H1 (cell line): ENCODE results near the gene AK5. TPM values are rescaled to one million over a fixed set of nuclear protein-coding genes. Genes with fewer than 3 reads are reported as not detected.

Experiments used
- CTCF ChIA-PET: fragments of 300-600 bp; sonication (Branson Sonifier 250); formaldehyde crosslinking; loops from one replicate; lab custom pipeline; 2021; ENCODE audit not compliant: partially characterized antibody; lab: Charles Lee
- POLR2A ChIA-PET: fragments of 300-600 bp; sonication (Branson Sonifier 250); formaldehyde crosslinking; loops from one replicate; lab custom pipeline; 2021; ENCODE audit warnings: inconsistent platforms; ENCODE audit not compliant: partially characterized antibody; lab: Charles Lee
- DNase-seq, 2 experiments: peaks; one replicate each; pipeline versions ENCODE4 v3.0.0 to v3.0.0-alpha.2; 2010 to 2022; ENCODE audit warnings: low spot score in 2 of 2, low read depth in 1 of 2, mixed read lengths in 1 of 2
- FAIRE-seq: peaks from 2 replicates; lab custom pipeline; 2011; peaks lifted over from hg19 to GRCh38; lab: Jason Lieb, UNC
- H2AFZ ChIP-seq: 2 replicates; pipeline ENCODE4 v1.8.1; 2012; ENCODE audit warnings: low read length, inconsistent platforms
- H2AK5ac ChIP-seq: 2 replicates; pipeline ENCODE4 v1.6.1; 2013; ENCODE audit warnings: low read depth, low read length
- H2BK120ac ChIP-seq: replicated peaks from 2 replicates; pipeline ENCODE3; 2013; ENCODE audit warnings: low read depth, low read length, inconsistent platforms
- H2BK12ac ChIP-seq: 2 replicates; pipeline ENCODE4 v1.6.1; 2013; ENCODE audit warnings: low read depth, low read length
- H2BK15ac ChIP-seq: 2 replicates; pipeline ENCODE4 v1.6.1; 2013; ENCODE audit warnings: low read length
- H2BK20ac ChIP-seq: 2 replicates; pipeline ENCODE4 v1.6.1; 2013; ENCODE audit warnings: low read length
- H2BK5ac ChIP-seq: 2 replicates; pipeline ENCODE4 v1.6.1; 2013; ENCODE audit warnings: low read depth, low read length
- H3K14ac ChIP-seq: 2 replicates; pipeline ENCODE4 v1.6.1; 2013; ENCODE audit warnings: inconsistent platforms; ENCODE audit not compliant: insufficient read length
- H3K18ac ChIP-seq: 2 replicates; pipeline ENCODE4 v1.6.1; 2013; ENCODE audit warnings: low read length; ENCODE audit errors: extremely low read depth
- H3K23ac ChIP-seq: 2 replicates; pipeline ENCODE4 v1.6.1; 2013; ENCODE audit warnings: inconsistent platforms; ENCODE audit not compliant: insufficient read length
- H3K23me2 ChIP-seq: 2 replicates; pipeline ENCODE4 v1.6.1; 2013; ENCODE audit warnings: low read depth, low read length
- H3K27ac ChIP-seq: 2 replicates; pipeline ENCODE4 v1.6.1; 2011; ENCODE audit warnings: low read depth, low read length, inconsistent platforms
- H3K27me3 ChIP-seq, 4 experiments: replicated peaks in 1 of 4; 1 replicate in 1 of 4; 2 replicates in 3 of 4; pipeline versions ENCODE4 v1.6.1 to v1.8.1; 2011 to 2013; ENCODE audit warnings: low read length in 3 of 4, mild to moderate bottlenecking in 3 of 4, inconsistent platforms in 2 of 4, mixed read lengths in 2 of 4, moderate library complexity in 1 of 4; ENCODE audit not compliant: control insufficient read depth in 3 of 4, insufficient read depth in 3 of 4; ENCODE audit errors: extremely low read depth in 1 of 4
- H3K36me3 ChIP-seq, 4 experiments: 2 replicates each; pipeline versions ENCODE4 v1.6.1 to v1.8.1; 2011 to 2013; ENCODE audit warnings: mild to moderate bottlenecking in 4 of 4, low read length in 3 of 4, moderate library complexity in 2 of 4, control low read depth in 1 of 4, inconsistent platforms in 1 of 4; ENCODE audit not compliant: insufficient read depth in 4 of 4, control insufficient read depth in 2 of 4
- H3K4ac ChIP-seq: replicated peaks from 2 replicates; pipeline ENCODE3; 2013; ENCODE audit warnings: low read length, low read depth, mixed read lengths, inconsistent platforms; ENCODE audit not compliant: insufficient read length
- H3K4me1 ChIP-seq, 4 experiments: replicated peaks in 1 of 4; 1 replicate in 1 of 4; 2 replicates in 3 of 4; pipeline versions ENCODE4 v1.6.1 to v1.8.1; 2011 to 2013; ENCODE audit warnings: low read length in 3 of 4, inconsistent platforms in 2 of 4, mixed read lengths in 1 of 4; ENCODE audit not compliant: insufficient read depth in 4 of 4, control insufficient read depth in 3 of 4
- H3K4me2 ChIP-seq, 2 experiments: 2 replicates each; pipeline versions ENCODE4 v1.6.1 to v1.8.1; 2011 to 2013; ENCODE audit warnings: low read depth in 2 of 2, low read length in 2 of 2, control low read depth in 1 of 2, inconsistent platforms in 1 of 2, mild to moderate bottlenecking in 1 of 2; ENCODE audit not compliant: insufficient read depth in 1 of 2
- H3K4me3 ChIP-seq, 4 experiments: fragments of 200-600, 300-600 bp in 1 of 4; sonication (generic), shearing (Covaris generic), sonication (Bioruptor Twin) in 1 of 4; 2 replicates each; pipeline versions ENCODE4 v1.5.1 to v1.8.1; 2011 to 2016; ENCODE audit warnings: low read length in 4 of 4, low read depth in 3 of 4, control low read depth in 2 of 4, inconsistent platforms in 2 of 4, mild to moderate bottlenecking in 2 of 4, mixed read lengths in 1 of 4, moderate library complexity in 1 of 4; ENCODE audit not compliant: insufficient read depth in 2 of 4; ENCODE audit errors: extremely low read depth in 1 of 4
- H3K56ac ChIP-seq: replicated peaks from 2 replicates; pipeline ENCODE3; 2013; ENCODE audit warnings: low read depth, mild to moderate bottlenecking, mixed read lengths, low read length, inconsistent platforms; ENCODE audit not compliant: insufficient read length
- H3K79me1 ChIP-seq: 2 replicates; pipeline ENCODE4 v1.6.1; 2013; ENCODE audit warnings: low read depth, low read length, control low read depth
- H3K79me2 ChIP-seq, 2 experiments: 2 replicates each; pipeline versions ENCODE4 v1.6.1 to v1.8.1; 2012 to 2013; ENCODE audit warnings: low read length in 2 of 2, mild to moderate bottlenecking in 2 of 2, inconsistent platforms in 1 of 2; ENCODE audit not compliant: insufficient read depth in 2 of 2, control insufficient read depth in 1 of 2
- H3K9ac ChIP-seq, 4 experiments: replicated peaks in 1 of 4; 1 replicate in 1 of 4; 2 replicates in 3 of 4; pipeline versions ENCODE4 v1.6.1 to v1.8.1; 2011 to 2013; ENCODE audit warnings: low read depth in 3 of 4, low read length in 3 of 4, control low read depth in 2 of 4, mild to moderate bottlenecking in 2 of 4, moderate library complexity in 2 of 4, inconsistent platforms in 1 of 4; ENCODE audit errors: extremely low read depth in 1 of 4
- H3K9me3 ChIP-seq, 2 experiments: 2 replicates each; pipeline versions ENCODE4 v1.6.1 to v1.8.1; 2012 to 2013; ENCODE audit warnings: mild to moderate bottlenecking in 2 of 2, moderate library complexity in 2 of 2, control low read depth in 1 of 2, inconsistent platforms in 1 of 2, low read depth in 1 of 2, low read length in 1 of 2, mixed read lengths in 1 of 2; ENCODE audit not compliant: insufficient read depth in 2 of 2
- H4K20me1 ChIP-seq, 2 experiments: replicated peaks in 1 of 2; 2 replicates each; pipeline versions ENCODE3 to v1.8.1; 2011 to 2013; ENCODE audit warnings: inconsistent platforms in 2 of 2, low read length in 2 of 2, mild to moderate bottlenecking in 1 of 2; ENCODE audit not compliant: insufficient read depth in 2 of 2, control insufficient read depth in 1 of 2
- H4K5ac ChIP-seq: 2 replicates; pipeline ENCODE4 v1.6.1; 2013; ENCODE audit warnings: low read length, low read depth, mixed read lengths, inconsistent platforms; ENCODE audit not compliant: insufficient read length
- H4K8ac ChIP-seq: 2 replicates; pipeline ENCODE4 v1.8.0; 2013; ENCODE audit warnings: mild to moderate bottlenecking, moderate library complexity, low read length, inconsistent platforms; ENCODE audit not compliant: insufficient read depth; ENCODE audit errors: extremely low read depth
- H4K91ac ChIP-seq: replicated peaks from 2 replicates; pipeline ENCODE3; 2013; ENCODE audit warnings: low read length, mixed read lengths, inconsistent platforms; ENCODE audit not compliant: insufficient read length
- BCL11A ChIP-seq, 2 experiments: IDR thresholded peaks; one replicate each; pipeline ENCODE4 v1.6.1; 2011; ENCODE audit warnings: low read depth in 2 of 2, low read length in 2 of 2, mild to moderate bottlenecking in 2 of 2
- BRCA1 ChIP-seq: IDR thresholded peaks from 2 replicates; pipeline ENCODE4 v1.6.1; 2012; ENCODE audit warnings: low read depth, low read length, improper control_type of control experiment
- CHD1 ChIP-seq: IDR thresholded peaks from 2 replicates; pipeline ENCODE4 v1.6.1; 2012; ENCODE audit warnings: low read depth, low read length, improper control_type of control experiment
- EZH2 ChIP-seq: fragments of 200-600 bp; sonication (generic); IDR thresholded peaks from 2 replicates; pipeline ENCODE4 v1.7.1; 2012; ENCODE audit warnings: low read depth, mild to moderate bottlenecking, moderate library complexity, low read length, inconsistent platforms; ENCODE audit not compliant: severe bottlenecking
- GTF2F1 ChIP-seq: IDR thresholded peaks from 2 replicates; pipeline ENCODE4 v1.6.1; 2012; ENCODE audit warnings: low read depth, low read length, improper control_type of control experiment, borderline replicate concordance
- HDAC2 ChIP-seq, 2 experiments: fragments of 300-600 bp in 1 of 2; sonication (generic) in 1 of 2; IDR thresholded peaks; 2 replicates each; pipeline ENCODE4 v1.6.1; 2011 to 2012; ENCODE audit warnings: low read depth in 2 of 2, low read length in 2 of 2, mild to moderate bottlenecking in 2 of 2, moderate library complexity in 2 of 2, borderline replicate concordance in 1 of 2, inconsistent platforms in 1 of 2
- JUN ChIP-seq: IDR thresholded peaks from 2 replicates; pipeline ENCODE4 v1.6.1; 2011; ENCODE audit warnings: low read depth, mild to moderate bottlenecking, improper control_type of control experiment, low read length
- KDM4A ChIP-seq: IDR thresholded peaks from one replicate; pipeline ENCODE4 v1.7.1; 2012; ENCODE audit warnings: low read depth, mild to moderate bottlenecking, moderate library complexity, low read length, inconsistent platforms; ENCODE audit not compliant: severe bottlenecking
- POLR2A ChIP-seq, 2 experiments: IDR thresholded peaks; 1 replicate in 1 of 2; 2 replicates in 1 of 2; pipeline ENCODE4 v1.6.1; 2011; ENCODE audit warnings: low read depth in 2 of 2, low read length in 2 of 2, mild to moderate bottlenecking in 2 of 2; ENCODE audit errors: control extremely low read depth in 1 of 2
- SIX5 ChIP-seq: IDR thresholded peaks from 2 replicates; pipeline ENCODE4 v1.6.1; 2011; ENCODE audit warnings: mild to moderate bottlenecking, low read depth, low read length
- SP4 ChIP-seq: IDR thresholded peaks from 2 replicates; pipeline ENCODE4 v1.6.1; 2012; ENCODE audit warnings: low read length, inconsistent platforms
- YY1 ChIP-seq: IDR thresholded peaks from 2 replicates; pipeline ENCODE4 v1.6.1; 2011; ENCODE audit warnings: low read depth, mild to moderate bottlenecking, low read length
- WGBS, 2 experiments: shearing (Covaris generic) in 1 of 2; methylation state at CpG; one replicate each; pipeline versions ENCODE4 v1.1.6 to v1.1.7; 2013 to 2015; ENCODE audit warnings: low lambda C conversion rate in 2 of 2, mixed read lengths in 2 of 2, inconsistent platforms in 1 of 2, low coverage in 1 of 2, missing lambda C conversion rate in 1 of 2; ENCODE audit not compliant: insufficient replicate concordance in 2 of 2, insufficient coverage in 1 of 2, insufficient read length in 1 of 2; ENCODE audit errors: extremely low coverage in 1 of 2, missing lambda C conversion rate in 1 of 2; 5-methylcytosine and 5-hydroxymethylcytosine counted together
- polyA plus RNA-seq, 7 experiments: library from polyadenylated mRNA; depleted of rRNA in 3 of 7; stranded (reverse) in 5 of 7; unstranded in 2 of 7; fragments of >200 nt in 5 of 7; fragments of 200-250 nt in 2 of 7; gene quantifications; 1 replicate in 5 of 7; 2 replicates in 1 of 7; 4 replicates in 1 of 7; pipeline versions ENCODE4 v1.2.1 to v1.2.3, GENCODE V29; 2011 to 2013; ENCODE audit warnings: missing spikeins in 2 of 7, mixed read lengths in 2 of 7
- total RNA-seq: library from RNA; stranded (reverse); fragmentation: NEBNext Ultra II Directional; extraction: Animal tissue kit (Norgen Biotek cat#: 25700); gene quantifications from 2 replicates; pipeline ENCODE4 v1.2.1, GENCODE V29; 2021

AK5 gene
- total and polyA plus RNA-seq, 2 of the 8 experiments (the other 6 are each of a cell fraction or from before 2014, with no cell fraction given) = 2.0 to 7.1 TPM

DNA sequence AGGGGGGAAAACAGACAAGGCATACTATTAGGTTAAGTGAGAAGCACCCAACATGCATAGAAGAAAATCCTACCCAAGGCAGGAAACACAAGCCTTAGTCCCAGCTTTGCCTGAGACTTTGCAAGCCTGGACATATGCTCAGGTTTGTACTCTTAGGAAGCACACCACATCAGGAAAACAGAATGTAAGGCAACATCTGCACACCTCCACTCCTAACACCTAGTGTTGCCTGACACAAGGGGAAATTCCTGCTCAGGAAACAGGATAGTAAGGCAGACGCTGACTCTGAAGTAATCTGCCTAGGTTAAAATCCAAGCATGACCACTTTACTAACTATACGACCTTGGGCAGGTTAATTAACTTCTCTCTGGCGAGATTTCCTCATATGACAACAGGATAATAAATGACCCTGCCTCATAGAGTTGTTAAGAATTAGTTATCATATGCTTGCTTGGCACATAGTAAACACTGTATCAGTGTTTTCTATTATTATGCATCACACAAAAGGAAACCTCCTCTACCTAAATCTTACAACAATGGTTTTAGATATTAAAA, 280.9 kb downstream of the AK5 start:
- CTCF ChIA-PET = no interaction called here
- TF ChIP-seq SP4 = no peak
- TF ChIP-seq EZH2 = no peak
- no peak for TF ChIP-seq SIX5
- no peak for TF ChIP-seq BRCA1
- TF ChIP-seq POLR2A (IDR thresholded peaks at IDR 0.05; ENCODE audit: control extremely low read depth in 1 of 2, low read depth in 2 of 2, low read length in 2 of 2) = no peak
- no peak for TF ChIP-seq YY1
- no peak for TF ChIP-seq GTF2F1
- no peak for TF ChIP-seq BCL11A (IDR thresholded peaks at IDR 0.05; ENCODE audit: low read depth in 2 of 2, low read length in 2 of 2)
- no peak for TF ChIP-seq HDAC2 (IDR thresholded peaks at IDR 0.05; ENCODE audit: borderline replicate concordance in 1 of 2, low read depth in 2 of 2, low read length in 2 of 2)
- no peak for TF ChIP-seq JUN
- no peak for TF ChIP-seq CHD1
- no peak for TF ChIP-seq KDM4A

More for the DNA sequence above, 280.9 kb downstream of the AK5 start:
- H2BK120ac ChIP-seq = no peak overlapping the region
- H4K5ac ChIP-seq = no peak overlapping the region
- H3K23ac ChIP-seq = no peak overlapping the region
- no peak overlapping the region for H3K27ac ChIP-seq
- FAIRE-seq = no peak
- H3K4me3 ChIP-seq = no peak overlapping the region
- H3K27me3 ChIP-seq = 0 out of 7 replicates have a peak, but pooled peaks cover 0 to 3% (median 0%) of the 10 kb centered on the region in 4 experiments
- no peak overlapping the region for H3K4ac ChIP-seq
- H3K18ac ChIP-seq = no peak overlapping the region
- H3K9ac ChIP-seq = no peak overlapping the region
- H4K8ac ChIP-seq = no peak overlapping the region
- no peak overlapping the region for H2BK5ac ChIP-seq
- no peak overlapping the region for H3K56ac ChIP-seq
- no peak overlapping the region for H2AK5ac ChIP-seq
- no peaks in the 10 kb centered on the region for H3K79me1 ChIP-seq
- no peak overlapping the region for H3K4me2 ChIP-seq
- no peaks in the 10 kb centered on the region for H3K79me2 ChIP-seq
- H3K4me1 ChIP-seq = no peaks in the 10 kb centered on the region
- no peak for DNase-seq
- POLR2A ChIA-PET = no interaction called here
- no peak overlapping the region for H2BK12ac ChIP-seq
- H4K20me1 ChIP-seq = no peaks in the 10 kb centered on the region
- H2BK20ac ChIP-seq = no peak overlapping the region
- no peak overlapping the region for H4K91ac ChIP-seq
- no peak overlapping the region for H2AFZ ChIP-seq
- 83% methylated on average over 3 of the region's 3 CpGs; no CpG with 5 or more reads in 1 of the 2 experiments for WGBS, 2 experiments
- H2BK15ac ChIP-seq = no peak overlapping the region
- H3K14ac ChIP-seq = no peak overlapping the region
- H3K36me3 ChIP-seq = peaks cover 0 to 32% (median 23%) of the 10 kb centered on the region in 4 experiments; a peak in 6 of 8 replicates
- H3K9me3 ChIP-seq = no peaks in the 10 kb centered on the region
- no peaks in the 10 kb centered on the region for H3K23me2 ChIP-seq
